ENCODE data around the gene TNIP1.

DNA sequence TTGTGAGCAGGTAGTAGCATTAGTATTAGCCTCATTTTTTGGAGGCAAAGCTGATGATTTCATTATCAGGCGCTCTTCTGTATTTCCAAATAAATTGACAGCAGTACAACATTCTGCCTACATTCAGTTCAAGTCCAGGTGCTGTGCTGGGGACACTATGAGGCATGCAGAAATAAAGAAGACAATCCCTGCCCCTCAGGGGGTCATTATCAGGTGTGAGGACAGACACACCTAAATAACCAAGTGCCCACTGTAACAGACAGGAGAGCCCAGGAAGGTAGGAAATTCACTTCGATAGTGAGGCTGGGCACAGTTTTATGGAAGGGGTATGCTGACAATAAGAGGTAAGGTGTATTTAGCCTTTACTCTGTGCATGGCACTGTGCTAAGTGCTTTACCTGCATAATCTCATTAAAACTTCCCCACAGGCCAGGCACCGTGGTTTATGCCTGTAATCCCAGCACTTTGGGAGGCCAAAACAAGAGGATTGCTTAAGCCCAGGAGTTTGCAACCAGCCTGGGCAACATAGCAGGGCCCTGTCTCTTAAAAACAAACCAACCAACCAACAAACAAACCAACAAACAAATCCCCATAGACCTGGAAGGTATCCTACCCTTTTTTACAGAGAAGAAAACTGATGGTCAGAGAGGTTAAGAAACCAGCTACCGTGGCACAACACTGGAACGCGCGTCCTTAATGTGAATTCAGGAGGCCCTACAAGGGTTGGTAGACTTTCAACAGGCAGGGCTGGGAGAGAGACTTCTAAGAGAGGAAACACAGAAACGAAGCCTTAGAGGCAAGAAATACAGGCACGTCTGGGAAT, 77.9 kb downstream of the TNIP1 start:
- TF ChIP-seq TAF1 (IDR thresholded peaks at IDR 0.05; ENCODE audit: borderline replicate concordance, low read depth, low read length) (no peak), POLR2A (IDR thresholded peaks at IDR 0.05; ENCODE audit: low read depth, low read length) (no peak)

Data from GM12892 (cell line).